SU-DHL-6 (cell line): ENCODE measurements around the gene TPK1.

ENCODE experiments used
- CTCF ChIP-seq: fragments of 200-600 bp; sonication (generic); IDR thresholded peaks from one replicate; pipeline ENCODE4 v1.5.1; 2017; ENCODE audit warnings: antibody characterized with exemption, mild to moderate bottlenecking, low read length, moderate library complexity; ENCODE audit not compliant: insufficient read depth, poor library complexity, severe bottlenecking
- EZH2phosphoT487 ChIP-seq: fragments of 200-600 bp; sonication (generic), shearing (Covaris generic); conservative IDR thresholded peaks from 2 replicates; pipeline ENCODE4 v1.6.1; 2018; ENCODE audit warnings: mild to moderate bottlenecking, antibody characterized with exemption, low read length, moderate library complexity, mixed read lengths

- TF ChIP-seq CTCF (no peak), EZH2phosphoT487 (no peak)
These were observed 23.9 kb upstream of the TPK1 start for GRCh38 chr7:144859739-144860138.
